Measurements from ENCODE around the gene LMO3.

- no peak for TF ChIP-seq CTCF (IDR thresholded peaks at IDR 0.05; ENCODE audit: insufficient read depth, low read depth, low read length)
- TF ChIP-seq EZH2 (IDR thresholded peaks at IDR 0.05; ENCODE audit: insufficient read depth, low read length) = no peak
Observed at GRCh38 chr12:16593546-16593945, 12.4 kb downstream of the LMO3 start.

Measured in astrocyte (in vitro differentiated cells and primary cell).